ENCODE measurements around the gene FOXL2NB. TPM values are rescaled to one million over a fixed set of nuclear protein-coding genes. Genes with fewer than 3 reads are reported as not detected.

Gene FOXL2NB
- polyA plus RNA-seq, 3 donors, result 0.06 TPM

- DNase-seq (ENCODE audit: extremely low read depth in 1 of 11, low read depth in 9 of 11, low spot score in 4 of 11), result no peak
Measured at GRCh38 chr3:138943724-138944653, 3.0 kb upstream of the FOXL2NB start.

- DNase-seq (ENCODE audit: extremely low read depth in 1 of 11, low read depth in 9 of 11, low spot score in 4 of 11), result no peak
Measured at GRCh38 chr3:138944654-138944928, 2.4 kb upstream of the FOXL2NB start.

GRCh38 chr3:138944929-138945708, 1.9 kb upstream of the FOXL2NB start:
- DNase-seq (ENCODE audit: extremely low read depth in 1 of 11, low read depth in 9 of 11, low spot score in 4 of 11), result no peak

- DNase-seq (ENCODE audit: extremely low read depth in 1 of 11, low read depth in 9 of 11, low spot score in 4 of 11), result no peak
Measured at GRCh38 chr3:138945709-138946662, 1.0 kb upstream of the FOXL2NB start.

GRCh38 chr3:138947495-138948121, 591 bp downstream of the FOXL2NB start:
- no peak for DNase-seq (ENCODE audit: extremely low read depth in 1 of 11, low read depth in 9 of 11, low spot score in 4 of 11)

- no peak for DNase-seq (ENCODE audit: extremely low read depth in 1 of 11, low read depth in 9 of 11, low spot score in 4 of 11)
Measured at GRCh38 chr3:138948371-138949001, 1.5 kb downstream of the FOXL2NB start.

GRCh38 chr3:138949002-138949418, 2.0 kb downstream of the FOXL2NB start:
- DNase-seq (ENCODE audit: extremely low read depth in 1 of 11, low read depth in 9 of 11, low spot score in 4 of 11), result no peak

- DNase-seq (ENCODE audit: extremely low read depth in 1 of 11, low read depth in 9 of 11, low spot score in 4 of 11), result no peak
Measured at GRCh38 chr3:138949445-138950005, 2.5 kb downstream of the FOXL2NB start.

GRCh38 chr3:138950006-138950644, 3.1 kb downstream of the FOXL2NB start:
- no peak for DNase-seq (ENCODE audit: extremely low read depth in 1 of 11, low read depth in 9 of 11, low spot score in 4 of 11)

GRCh38 chr3:138950701-138951100, 3.7 kb downstream of the FOXL2NB start:
- DNase-seq (ENCODE audit: extremely low read depth in 1 of 11, low read depth in 9 of 11, low spot score in 4 of 11), result no peak

- DNase-seq (ENCODE audit: extremely low read depth in 1 of 11, low read depth in 9 of 11, low spot score in 4 of 11), result no peak
Measured at GRCh38 chr3:138960417-138960852, 13.4 kb downstream of the FOXL2NB start.

GRCh38 chr3:138962854-138963560, 16.0 kb downstream of the FOXL2NB start:
- DNase-seq (ENCODE audit: extremely low read depth in 1 of 11, low read depth in 9 of 11, low spot score in 4 of 11), result no peak

- no peak for DNase-seq (ENCODE audit: extremely low read depth in 1 of 11, low read depth in 9 of 11, low spot score in 4 of 11)
Measured at GRCh38 chr3:138964264-138964663, 17.2 kb downstream of the FOXL2NB start.

- no peak for DNase-seq (ENCODE audit: extremely low read depth in 1 of 11, low read depth in 9 of 11, low spot score in 4 of 11)
Measured at GRCh38 chr3:138964923-138965322, 17.9 kb downstream of the FOXL2NB start.

GRCh38 chr3:138971766-138972320, 24.8 kb downstream of the FOXL2NB start:
- no peak for DNase-seq (ENCODE audit: extremely low read depth in 1 of 11, low read depth in 9 of 11, low spot score in 4 of 11)

GRCh38 chr3:138972941-138973340, 25.9 kb downstream of the FOXL2NB start:
- no peak for DNase-seq (ENCODE audit: extremely low read depth in 1 of 11, low read depth in 9 of 11, low spot score in 4 of 11)

- no peak for DNase-seq (ENCODE audit: extremely low read depth in 1 of 11, low read depth in 9 of 11, low spot score in 4 of 11)
Measured at GRCh38 chr3:138974462-138974861, 27.4 kb downstream of the FOXL2NB start.

Measured in renal cortex interstitium (tissue), 11 donors.